Panc1 (cell line): ENCODE data around the gene PRR15. TPM values are rescaled to one million over a fixed set of nuclear protein-coding genes. Genes with fewer than 3 reads are reported as not detected.

Experiments
- ATAC-seq: fragments of 200-7000 bp; cut with Tn5 transposase; 2 replicates; pipeline ENCODE4 v1.9.1; 2020; ENCODE audit warnings: mild to moderate bottlenecking, moderate library complexity
- BruUV-seq: library from RNA; stranded (reverse); fragments of 400-500 nt; replicated peaks from 2 replicates; lab custom pipeline; 2021; lab: Mats Ljungman, UMichigan
- CTCF ChIA-PET: fragments of 300-600 bp; sonication (Branson Sonifier 250); formaldehyde crosslinking; loops from one replicate; lab custom pipeline; 2022; ENCODE audit warnings: antibody characterized with exemption; lab: Charles Lee
- POLR2A ChIA-PET: fragments of 300-600 bp; sonication (Branson Sonifier 250); formaldehyde crosslinking; loops from one replicate; lab custom pipeline; 2022; ENCODE audit warnings: antibody characterized with exemption; lab: Charles Lee
- DNase-seq: peaks from one replicate; pipeline ENCODE4 v3.0.0-alpha.2; 2010; ENCODE audit warnings: low read depth, low spot score
- H3K27ac ChIP-seq: 2 replicates; pipeline ENCODE4 v1.5.1; 2011; ENCODE audit warnings: mild to moderate bottlenecking, low read length, inconsistent platforms
- H3K27me3 ChIP-seq: fragments of 200-500 bp; sonication (Bioruptor generic); 2 replicates; pipeline ENCODE4 v1.6.0; 2014; ENCODE audit warnings: low read length, inconsistent platforms; ENCODE audit not compliant: control insufficient read depth, insufficient read depth
- H3K36me3 ChIP-seq: fragments of 200-500 bp; sonication (Bioruptor generic); 2 replicates; pipeline ENCODE4 v1.5.1; 2014; ENCODE audit warnings: inconsistent platforms, mild to moderate bottlenecking, low read length, moderate library complexity; ENCODE audit not compliant: control insufficient read depth, insufficient read depth
- H3K4me1 ChIP-seq: 2 replicates; pipeline ENCODE4 v1.5.1; 2011; ENCODE audit warnings: inconsistent platforms, mild to moderate bottlenecking, low read length, moderate library complexity; ENCODE audit not compliant: control insufficient read depth, insufficient read depth
- H3K4me3 ChIP-seq, 2 experiments: 2 replicates each; pipeline ENCODE4 v1.5.1; 2011 to 2012; ENCODE audit warnings: low read depth in 2 of 2, low read length in 2 of 2, mild to moderate bottlenecking in 2 of 2, inconsistent platforms in 1 of 2, moderate library complexity in 1 of 2
- H3K9me3 ChIP-seq: fragments of 200-500 bp; sonication (Bioruptor generic); 2 replicates; pipeline ENCODE4 v1.5.1; 2014; ENCODE audit warnings: low read depth, mild to moderate bottlenecking, inconsistent platforms, low read length, moderate library complexity; ENCODE audit not compliant: control insufficient read depth, insufficient read depth
- POLR2AphosphoS5 ChIP-seq: IDR thresholded peaks from 2 replicates; pipeline ENCODE4 v1.6.1; 2012; ENCODE audit warnings: mild to moderate bottlenecking, low read depth, low read length, moderate library complexity
- SIN3A ChIP-seq: IDR thresholded peaks from 2 replicates; pipeline ENCODE4 v1.6.1; 2012; ENCODE audit warnings: low read depth, mild to moderate bottlenecking, low read length, moderate library complexity, borderline replicate concordance; ENCODE audit not compliant: insufficient read depth
- TCF7L2 ChIP-seq: IDR thresholded peaks from 2 replicates; pipeline ENCODE4 v1.6.1; 2011; ENCODE audit warnings: mild to moderate bottlenecking, low read depth, low read length, inconsistent platforms
- in situ Hi-C: cut with HindIII; loops from 2 replicates; pipeline ENCODE4 v1.10.0; 2016; ENCODE audit warnings: low sequenced_read_pairs, low pct_unique_long_range_greater_than_20kb
- intact Hi-C: fragments of 100-400 bp; cut with micrococcal nuclease; formaldehyde crosslinking; loops from one replicate; pipeline ENCODE4 v1.10.0; 2022; ENCODE audit not compliant: unreplicated experiment
- total RNA-seq: library from RNA; stranded (reverse); gene quantifications from one replicate; pipeline ENCODE4 v1.2.1, GENCODE V29; 2021; ENCODE audit not compliant: unreplicated experiment
- TF ChIP-seq, protein P1 (sequence below), 2 experiments: IDR thresholded peaks; 2 replicates each; pipeline ENCODE4 v1.6.1; 2011 to 2012; ENCODE audit warnings: low read depth in 2 of 2, control low read depth in 1 of 2, low read length in 1 of 2, mild to moderate bottlenecking in 1 of 2, moderate library complexity in 1 of 2; ENCODE audit not compliant: insufficient read depth in 1 of 2
- TF ChIP-seq, protein P2 (sequence below): fragments of 450-650 bp; IDR thresholded peaks from 2 replicates; pipeline ENCODE4 v1.5.1; 2017; ENCODE audit warnings: mild to moderate bottlenecking

The PRR15 gene
- total RNA-seq, 1 experiment from 2014 or later, result 0.23 TPM

DNA sequence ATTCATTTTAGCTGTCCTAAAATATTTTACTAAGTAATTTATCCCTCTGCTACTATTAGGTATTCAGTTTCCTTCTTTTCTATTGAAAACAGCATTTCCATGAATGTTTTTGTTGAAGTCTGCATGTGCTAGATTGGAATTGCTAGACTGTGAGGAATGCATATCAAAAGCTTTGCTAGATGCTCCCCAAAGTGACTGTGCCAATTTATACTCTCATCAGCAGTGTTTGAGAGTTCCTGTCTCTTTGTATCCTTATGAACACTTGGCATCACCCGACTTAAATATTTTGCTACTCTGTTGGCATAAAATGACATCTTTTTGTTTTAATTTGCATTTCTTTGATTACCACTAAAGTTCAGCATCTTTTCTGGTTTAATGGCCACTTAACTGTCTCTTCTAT lies 45.0 kb upstream of the PRR15 start:
- intact Hi-C loops, result no loop called here
- no TSS peak for BruUV-seq

DNA sequence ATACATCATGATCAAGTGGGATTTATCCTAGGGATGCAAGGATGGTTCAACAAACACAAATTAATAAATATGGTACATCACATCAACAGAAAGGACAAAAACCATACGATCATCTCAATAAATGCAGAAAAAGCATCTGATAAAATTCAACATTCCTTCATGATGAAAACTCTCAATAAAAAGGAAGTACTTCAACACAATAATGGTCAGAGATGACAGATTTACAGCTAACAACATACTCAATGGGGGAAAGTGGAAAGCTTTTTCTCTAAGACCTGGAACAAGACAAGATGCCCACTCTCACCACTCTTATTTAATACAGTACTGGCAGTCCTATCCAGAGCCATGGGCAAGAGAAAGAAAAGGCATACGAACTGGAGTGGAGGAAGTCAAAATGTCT lies 39.9 kb upstream of the PRR15 start:
- no peaks in the 10 kb centered on the region for H3K36me3 ChIP-seq
- ChIA-PET CTCF (no interaction called here), POLR2A (no interaction called here)
- H3K27ac ChIP-seq, result no peak overlapping the region
- intact Hi-C loops (no loop called here), in situ Hi-C loops (no loop called here)
- no peaks in the 10 kb centered on the region for H3K4me1 ChIP-seq
- TF ChIP-seq TCF7L2 (no peak), SIN3A (no peak), POLR2AphosphoS5 (no peak)
- TF ChIP-seq, protein P1, sequence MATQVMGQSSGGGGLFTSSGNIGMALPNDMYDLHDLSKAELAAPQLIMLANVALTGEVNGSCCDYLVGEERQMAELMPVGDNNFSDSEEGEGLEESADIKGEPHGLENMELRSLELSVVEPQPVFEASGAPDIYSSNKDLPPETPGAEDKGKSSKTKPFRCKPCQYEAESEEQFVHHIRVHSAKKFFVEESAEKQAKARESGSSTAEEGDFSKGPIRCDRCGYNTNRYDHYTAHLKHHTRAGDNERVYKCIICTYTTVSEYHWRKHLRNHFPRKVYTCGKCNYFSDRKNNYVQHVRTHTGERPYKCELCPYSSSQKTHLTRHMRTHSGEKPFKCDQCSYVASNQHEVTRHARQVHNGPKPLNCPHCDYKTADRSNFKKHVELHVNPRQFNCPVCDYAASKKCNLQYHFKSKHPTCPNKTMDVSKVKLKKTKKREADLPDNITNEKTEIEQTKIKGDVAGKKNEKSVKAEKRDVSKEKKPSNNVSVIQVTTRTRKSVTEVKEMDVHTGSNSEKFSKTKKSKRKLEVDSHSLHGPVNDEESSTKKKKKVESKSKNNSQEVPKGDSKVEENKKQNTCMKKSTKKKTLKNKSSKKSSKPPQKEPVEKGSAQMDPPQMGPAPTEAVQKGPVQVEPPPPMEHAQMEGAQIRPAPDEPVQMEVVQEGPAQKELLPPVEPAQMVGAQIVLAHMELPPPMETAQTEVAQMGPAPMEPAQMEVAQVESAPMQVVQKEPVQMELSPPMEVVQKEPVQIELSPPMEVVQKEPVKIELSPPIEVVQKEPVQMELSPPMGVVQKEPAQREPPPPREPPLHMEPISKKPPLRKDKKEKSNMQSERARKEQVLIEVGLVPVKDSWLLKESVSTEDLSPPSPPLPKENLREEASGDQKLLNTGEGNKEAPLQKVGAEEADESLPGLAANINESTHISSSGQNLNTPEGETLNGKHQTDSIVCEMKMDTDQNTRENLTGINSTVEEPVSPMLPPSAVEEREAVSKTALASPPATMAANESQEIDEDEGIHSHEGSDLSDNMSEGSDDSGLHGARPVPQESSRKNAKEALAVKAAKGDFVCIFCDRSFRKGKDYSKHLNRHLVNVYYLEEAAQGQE (IDR thresholded peaks at IDR 0.05; ENCODE audit: insufficient read depth in 1 of 2, low read depth in 2 of 2, low read length in 1 of 2), result no peak
- TF ChIP-seq, protein P2, sequence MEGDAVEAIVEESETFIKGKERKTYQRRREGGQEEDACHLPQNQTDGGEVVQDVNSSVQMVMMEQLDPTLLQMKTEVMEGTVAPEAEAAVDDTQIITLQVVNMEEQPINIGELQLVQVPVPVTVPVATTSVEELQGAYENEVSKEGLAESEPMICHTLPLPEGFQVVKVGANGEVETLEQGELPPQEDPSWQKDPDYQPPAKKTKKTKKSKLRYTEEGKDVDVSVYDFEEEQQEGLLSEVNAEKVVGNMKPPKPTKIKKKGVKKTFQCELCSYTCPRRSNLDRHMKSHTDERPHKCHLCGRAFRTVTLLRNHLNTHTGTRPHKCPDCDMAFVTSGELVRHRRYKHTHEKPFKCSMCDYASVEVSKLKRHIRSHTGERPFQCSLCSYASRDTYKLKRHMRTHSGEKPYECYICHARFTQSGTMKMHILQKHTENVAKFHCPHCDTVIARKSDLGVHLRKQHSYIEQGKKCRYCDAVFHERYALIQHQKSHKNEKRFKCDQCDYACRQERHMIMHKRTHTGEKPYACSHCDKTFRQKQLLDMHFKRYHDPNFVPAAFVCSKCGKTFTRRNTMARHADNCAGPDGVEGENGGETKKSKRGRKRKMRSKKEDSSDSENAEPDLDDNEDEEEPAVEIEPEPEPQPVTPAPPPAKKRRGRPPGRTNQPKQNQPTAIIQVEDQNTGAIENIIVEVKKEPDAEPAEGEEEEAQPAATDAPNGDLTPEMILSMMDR, result no peak
- H3K4me3 ChIP-seq, result no peak overlapping the region
- no peaks in the 10 kb centered on the region for H3K27me3 ChIP-seq
- DNase-seq, result no peak
- no peaks in the 10 kb centered on the region for H3K9me3 ChIP-seq
- ATAC-seq, result no peak
- no TSS peak for BruUV-seq

More for the DNA sequence above, 45.0 kb upstream of the PRR15 start:
- H3K27me3 ChIP-seq, result no peaks in the 10 kb centered on the region
- DNase-seq (no peak), ATAC-seq (no peak)
- POLR2A ChIA-PET, result no interaction called here
- no peak overlapping the region for H3K27ac ChIP-seq
- in situ Hi-C loops, result no loop called here
- no peak for TF ChIP-seq TCF7L2
- no peak for TF ChIP-seq SIN3A
- TF ChIP-seq, protein P2, result no peak
- TF ChIP-seq, protein P1 (IDR thresholded peaks at IDR 0.05; ENCODE audit: insufficient read depth in 1 of 2, low read depth in 2 of 2, low read length in 1 of 2), result no peak
- no peak for TF ChIP-seq POLR2AphosphoS5
- no peaks in the 10 kb centered on the region for H3K9me3 ChIP-seq
- H3K4me1 ChIP-seq, result no peaks in the 10 kb centered on the region
- no peaks in the 10 kb centered on the region for H3K36me3 ChIP-seq
- H3K4me3 ChIP-seq, result no peak overlapping the region
- CTCF ChIA-PET, result no interaction called here
